GM10266 (cell line): ENCODE measurements around the gene POLR3G.

Experiments used
- DNase-seq: peaks from one replicate; pipeline ENCODE4 v3.0.0; 2012; ENCODE audit errors: extremely low spot score
- TF ChIP-seq, protein P1 (sequence below): IDR thresholded peaks from 2 replicates; pipeline ENCODE4 v1.5.1; 2012; ENCODE audit warnings: mild to moderate bottlenecking, low read depth; ENCODE audit not compliant: control insufficient read depth, insufficient read depth; ENCODE audit errors: missing control alignments

Gene POLR3G

DNA sequence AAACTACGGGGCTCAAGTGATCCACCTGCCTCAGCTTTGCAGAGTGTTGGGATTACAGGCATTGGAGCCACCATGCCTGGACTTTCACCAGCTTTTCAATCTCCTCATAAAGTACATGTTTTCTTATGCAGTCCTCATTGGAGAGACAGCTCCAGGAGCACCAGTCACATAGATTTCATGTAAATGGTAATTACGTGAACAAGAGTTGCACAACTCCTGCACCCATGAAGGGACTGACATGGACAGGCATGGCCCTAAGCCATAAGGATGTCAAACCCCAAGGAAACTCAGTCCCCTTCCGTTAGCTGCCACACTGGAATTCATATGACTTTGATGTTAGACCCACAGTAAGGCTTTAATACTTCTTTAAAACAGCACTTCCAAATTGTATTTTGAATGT, 76.3 kb downstream of the POLR3G start:
- DNase-seq: no peak
- TF ChIP-seq, protein P1, sequence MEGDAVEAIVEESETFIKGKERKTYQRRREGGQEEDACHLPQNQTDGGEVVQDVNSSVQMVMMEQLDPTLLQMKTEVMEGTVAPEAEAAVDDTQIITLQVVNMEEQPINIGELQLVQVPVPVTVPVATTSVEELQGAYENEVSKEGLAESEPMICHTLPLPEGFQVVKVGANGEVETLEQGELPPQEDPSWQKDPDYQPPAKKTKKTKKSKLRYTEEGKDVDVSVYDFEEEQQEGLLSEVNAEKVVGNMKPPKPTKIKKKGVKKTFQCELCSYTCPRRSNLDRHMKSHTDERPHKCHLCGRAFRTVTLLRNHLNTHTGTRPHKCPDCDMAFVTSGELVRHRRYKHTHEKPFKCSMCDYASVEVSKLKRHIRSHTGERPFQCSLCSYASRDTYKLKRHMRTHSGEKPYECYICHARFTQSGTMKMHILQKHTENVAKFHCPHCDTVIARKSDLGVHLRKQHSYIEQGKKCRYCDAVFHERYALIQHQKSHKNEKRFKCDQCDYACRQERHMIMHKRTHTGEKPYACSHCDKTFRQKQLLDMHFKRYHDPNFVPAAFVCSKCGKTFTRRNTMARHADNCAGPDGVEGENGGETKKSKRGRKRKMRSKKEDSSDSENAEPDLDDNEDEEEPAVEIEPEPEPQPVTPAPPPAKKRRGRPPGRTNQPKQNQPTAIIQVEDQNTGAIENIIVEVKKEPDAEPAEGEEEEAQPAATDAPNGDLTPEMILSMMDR: no peak

DNA sequence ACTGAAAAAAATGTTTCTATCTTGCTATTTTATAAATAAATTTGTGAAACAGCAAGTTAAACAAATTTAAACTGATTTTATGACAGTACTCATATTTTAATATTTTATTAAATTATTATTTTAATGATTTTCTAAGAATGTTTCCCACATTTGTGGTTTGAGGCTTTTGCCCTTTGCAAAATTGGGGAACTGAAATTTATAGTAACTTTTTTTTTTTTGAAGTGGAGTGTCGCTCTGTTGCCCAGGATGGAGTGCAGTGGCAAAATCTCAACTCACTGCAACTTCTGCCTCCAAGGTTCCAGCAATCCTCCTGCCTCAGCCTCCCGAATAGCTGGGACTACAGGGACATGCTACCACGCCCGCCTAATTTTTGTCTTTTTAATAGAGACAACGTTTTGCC, 76.7 kb downstream of the POLR3G start:
- TF ChIP-seq, protein P1: no peak
- DNase-seq: no peak

DNA sequence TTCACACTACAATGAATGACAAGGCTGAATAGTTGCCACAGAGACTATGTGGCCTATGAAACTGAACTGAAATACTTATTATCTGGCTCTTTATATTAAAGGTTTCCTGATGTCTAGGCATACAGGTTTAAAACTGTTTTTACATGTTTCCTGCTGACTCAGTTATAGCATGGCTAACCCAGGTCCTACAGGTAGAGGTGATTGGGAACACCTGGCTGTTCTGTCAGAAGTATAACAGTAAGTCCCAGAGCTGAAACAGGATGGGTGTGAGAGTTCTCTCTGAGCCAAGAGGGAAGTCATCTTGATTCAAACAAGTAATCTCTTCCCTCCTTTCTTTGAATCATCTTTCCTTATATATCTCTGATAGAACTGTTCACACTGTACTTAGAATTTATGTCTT, 79.0 kb downstream of the POLR3G start:
- TF ChIP-seq, protein P1: no peak
- no peak for DNase-seq

DNA sequence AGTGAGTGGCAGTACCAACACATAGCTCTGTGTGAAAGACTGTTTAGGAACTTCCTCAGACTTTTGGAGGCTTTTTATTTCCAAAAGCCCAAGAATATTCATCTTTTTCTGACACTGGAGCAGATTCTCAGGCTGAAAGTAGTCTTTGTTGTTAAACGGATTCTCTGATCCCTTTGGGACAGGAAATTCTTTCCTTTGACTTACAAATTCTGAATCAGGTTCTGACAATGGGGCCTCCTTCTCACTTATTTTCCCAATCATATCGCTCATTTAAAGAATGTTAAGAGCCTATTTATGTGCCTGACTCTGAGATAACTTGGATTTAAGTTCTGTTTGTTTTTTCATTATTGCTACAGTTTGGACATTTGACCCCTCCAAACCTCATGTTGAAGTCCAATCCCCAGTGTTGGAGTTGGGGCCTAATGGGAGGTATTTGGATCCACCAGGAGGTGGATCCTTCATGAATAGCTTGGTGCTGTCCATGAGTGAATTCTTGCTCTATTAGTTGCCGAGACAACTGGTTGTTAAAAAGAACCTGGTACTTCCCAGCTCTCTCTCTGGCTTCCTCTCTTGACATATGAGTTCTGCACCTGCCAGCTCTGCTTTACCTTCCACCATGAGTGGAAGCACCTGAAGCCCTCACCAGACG, 79.8 kb downstream of the POLR3G start:
- TF ChIP-seq, protein P1: no peak
- no peak for DNase-seq

DNA sequence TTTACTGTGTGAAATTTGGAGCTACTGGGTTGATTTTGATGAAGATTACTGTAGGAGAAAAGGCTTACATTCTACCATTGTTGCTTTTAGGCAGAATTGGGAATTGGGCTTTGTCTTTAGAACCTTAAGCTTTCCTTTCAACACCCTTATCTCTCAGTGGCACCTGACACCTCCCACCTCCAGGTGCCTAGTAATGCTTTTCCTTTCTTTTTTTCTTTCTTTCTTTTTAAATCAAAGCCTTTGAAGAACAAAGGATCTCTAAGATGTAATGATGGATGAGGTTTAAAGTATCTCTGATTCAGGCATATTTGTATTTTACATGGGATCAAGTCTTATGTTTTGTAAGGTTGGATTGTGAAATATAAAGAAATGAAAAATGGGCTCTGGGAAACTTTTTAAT, 81.0 kb downstream of the POLR3G start:
- TF ChIP-seq, protein P1: no peak
- DNase-seq: no peak

DNA sequence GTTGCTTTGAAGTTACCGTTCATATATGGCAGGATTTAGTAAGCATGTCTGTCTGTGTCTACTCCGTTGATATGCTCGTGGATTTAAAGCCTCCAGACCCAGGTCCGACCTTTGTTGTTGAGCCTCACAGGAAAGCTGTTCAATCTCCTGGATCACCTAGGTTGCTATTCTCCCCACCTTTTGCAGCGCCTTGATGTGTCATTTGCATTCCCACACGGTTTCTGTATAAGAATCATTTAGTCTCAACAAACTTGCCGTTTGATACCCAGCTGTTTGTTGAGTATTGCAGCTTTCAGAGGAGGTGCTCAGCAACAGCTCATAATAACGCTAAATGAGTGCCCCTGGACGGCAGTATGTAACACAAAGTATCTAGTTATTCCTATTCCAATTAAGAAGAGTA, 82.7 kb downstream of the POLR3G start:
- TF ChIP-seq, protein P1: no peak
- DNase-seq: no peak

DNA sequence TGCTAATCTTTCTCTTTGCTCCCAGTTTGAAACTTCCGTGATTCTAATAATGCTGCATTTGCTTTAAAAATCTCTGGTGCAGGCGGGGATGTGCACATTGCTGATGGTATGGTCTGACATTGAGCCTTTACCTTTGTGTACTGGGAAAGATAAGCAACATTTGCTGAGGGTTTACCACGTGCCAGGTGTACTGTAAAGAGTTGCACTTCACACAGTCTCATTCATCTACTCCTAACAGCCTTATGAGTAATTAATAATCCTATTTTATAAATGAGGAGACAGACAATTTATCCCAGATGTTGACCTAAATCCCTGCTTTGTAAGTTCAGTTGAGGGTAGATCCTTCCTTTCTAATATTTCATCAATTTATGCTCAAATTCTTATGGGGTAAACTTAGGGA, 83.2 kb downstream of the POLR3G start:
- TF ChIP-seq, protein P1: no peak
- no peak for DNase-seq
